ENCODE measurements around the gene NFATC4. TPM values are rescaled to one million over a fixed set of nuclear protein-coding genes. Genes with fewer than 3 reads are reported as not detected.
"Not testable (repeated sequence)": the region's sequence is repeated elsewhere in the genome, so short reads cannot be mapped to it uniquely, and the experiment has no call there.

Gene NFATC4
- total RNA-seq, 1 donor from 2014 or later: 0.21 TPM

DNA sequence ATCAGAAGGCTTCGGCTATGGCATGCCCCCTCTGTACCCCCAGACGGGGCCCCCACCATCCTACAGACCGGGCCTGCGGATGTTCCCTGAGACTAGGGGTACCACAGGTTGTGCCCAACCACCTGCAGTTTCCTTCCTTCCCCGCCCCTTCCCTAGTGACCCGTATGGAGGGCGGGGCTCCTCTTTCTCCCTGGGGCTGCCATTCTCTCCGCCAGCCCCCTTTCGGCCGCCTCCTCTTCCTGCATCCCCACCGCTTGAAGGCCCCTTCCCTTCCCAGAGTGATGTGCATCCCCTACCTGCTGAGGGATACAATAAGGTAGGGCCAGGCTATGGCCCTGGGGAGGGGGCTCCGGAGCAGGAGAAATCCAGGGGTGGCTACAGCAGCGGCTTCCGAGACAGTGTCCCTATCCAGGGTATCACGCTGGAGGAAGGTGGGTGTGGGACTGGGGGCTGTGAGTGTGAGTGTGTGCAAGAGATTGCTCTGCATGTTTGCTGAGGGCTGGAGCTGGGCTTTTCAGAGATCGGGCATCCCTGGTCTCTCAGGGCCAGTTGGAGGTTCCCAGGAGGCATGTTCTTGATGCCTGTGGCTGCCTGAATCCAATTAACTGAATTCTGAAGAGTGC is 8.6 kb downstream of the NFATC4 start:
- Mint-ChIP-seq H3K27me3 (ENCODE audit: low read depth) (peaks cover under 1% of the 10 kb centered on the region), H3K36me3 (ENCODE audit: low read depth) (no peaks in the 10 kb centered on the region), H3K4me3 (ENCODE audit: low read depth) (no peak overlapping the region), H3K27ac (no peak overlapping the region), H3K4me1 (ENCODE audit: low read depth) (no peaks in the 10 kb centered on the region), H3K9me3 (no peaks in the 10 kb centered on the region)
- intact Hi-C loops (cut with micrococcal nuclease): no loop called here
- no peak for DNase-seq (ENCODE audit: low spot score)

DNA sequence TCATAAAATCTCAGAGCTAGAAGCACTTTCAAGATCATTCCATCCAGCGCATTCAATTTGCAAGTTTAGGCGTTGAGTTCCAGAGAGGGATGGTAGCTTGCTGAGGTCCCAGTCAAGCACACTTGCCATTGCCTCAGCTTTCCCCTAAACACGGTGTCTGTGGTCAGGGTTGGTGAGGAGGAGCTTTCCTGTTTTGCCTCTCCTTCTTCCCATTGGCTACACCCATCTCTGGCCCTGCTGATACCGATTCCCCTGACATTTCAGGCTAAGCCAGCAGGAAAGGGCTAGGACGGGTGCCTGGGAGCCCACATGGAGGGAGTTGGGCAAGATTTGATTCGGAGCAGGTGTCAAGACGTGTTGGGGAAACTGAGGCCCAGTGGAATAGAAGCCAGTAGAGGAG is 9.1 kb downstream of the NFATC4 start:
- Mint-ChIP-seq H3K36me3 (ENCODE audit: low read depth) (no peaks in the 10 kb centered on the region), H3K27ac (no peak overlapping the region), H3K4me1 (ENCODE audit: low read depth) (no peaks in the 10 kb centered on the region), H3K27me3 (ENCODE audit: low read depth) (no peaks in the 10 kb centered on the region), H3K9me3 (no peaks in the 10 kb centered on the region), H3K4me3 (ENCODE audit: low read depth) (no peak overlapping the region)
- intact Hi-C loops (cut with micrococcal nuclease): no loop called here
- no peak for DNase-seq (ENCODE audit: low spot score)

DNA sequence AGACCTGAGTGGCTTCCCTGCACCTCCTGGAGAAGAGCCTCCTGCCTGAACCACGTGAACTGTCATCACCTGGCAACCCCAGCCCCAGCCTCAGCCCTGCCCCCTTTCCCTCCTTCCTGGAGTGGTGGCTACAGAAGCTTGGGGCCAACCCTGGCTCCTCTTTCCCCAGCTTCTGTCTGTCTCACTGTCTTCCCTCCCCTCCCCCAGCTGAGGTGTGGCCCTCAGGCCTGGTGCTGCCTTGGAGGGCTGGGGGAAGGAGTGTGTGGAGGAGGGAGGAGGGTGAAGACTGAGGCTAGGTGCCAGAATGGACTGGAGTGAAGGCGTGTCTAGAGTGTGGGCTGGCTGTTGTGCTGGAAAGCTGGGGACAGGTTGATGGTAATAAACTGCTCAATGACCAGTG is 9.7 kb downstream of the NFATC4 start:
- no peaks in the 10 kb centered on the region for H3K4me1 Mint-ChIP-seq (ENCODE audit: low read depth)
- DNase-seq (ENCODE audit: low spot score): no peak
- no peaks in the 10 kb centered on the region for H3K27me3 Mint-ChIP-seq (ENCODE audit: low read depth)
- H3K9me3 Mint-ChIP-seq: no peaks in the 10 kb centered on the region
- H3K4me3 Mint-ChIP-seq (ENCODE audit: low read depth): no peak overlapping the region
- intact Hi-C loops (cut with micrococcal nuclease): no loop called here
- H3K36me3 Mint-ChIP-seq (ENCODE audit: low read depth): no peaks in the 10 kb centered on the region
- H3K27ac Mint-ChIP-seq: no peak overlapping the region

DNA sequence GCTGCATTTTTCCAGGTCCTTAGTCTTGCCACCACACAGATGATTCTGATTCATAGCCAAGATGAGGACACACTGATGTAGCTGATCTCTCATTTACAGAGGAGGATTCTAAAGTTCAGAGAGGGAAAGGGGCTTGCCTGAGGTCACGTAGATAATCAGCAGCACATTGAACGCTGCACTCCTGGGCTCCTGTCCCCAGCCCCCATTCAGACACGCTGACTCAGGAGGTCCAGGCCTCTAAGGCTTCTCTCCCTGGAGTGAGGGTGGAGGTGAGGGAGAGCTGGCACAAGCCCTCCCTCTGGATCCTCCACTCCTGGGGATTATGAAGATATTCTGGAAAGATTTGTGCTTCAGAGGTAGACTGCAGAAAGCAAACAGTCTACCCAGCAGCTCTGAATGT is 10.3 kb downstream of the NFATC4 start:
- intact Hi-C loops (cut with micrococcal nuclease): no loop called here
- no peak for DNase-seq (ENCODE audit: low spot score)
- Mint-ChIP-seq H3K27me3 (ENCODE audit: low read depth) (no peaks in the 10 kb centered on the region), H3K36me3 (ENCODE audit: low read depth) (no peaks in the 10 kb centered on the region), H3K9me3 (no peaks in the 10 kb centered on the region), H3K27ac (no peak overlapping the region), H3K4me1 (ENCODE audit: low read depth) (no peaks in the 10 kb centered on the region), H3K4me3 (ENCODE audit: low read depth) (no peak overlapping the region)

DNA sequence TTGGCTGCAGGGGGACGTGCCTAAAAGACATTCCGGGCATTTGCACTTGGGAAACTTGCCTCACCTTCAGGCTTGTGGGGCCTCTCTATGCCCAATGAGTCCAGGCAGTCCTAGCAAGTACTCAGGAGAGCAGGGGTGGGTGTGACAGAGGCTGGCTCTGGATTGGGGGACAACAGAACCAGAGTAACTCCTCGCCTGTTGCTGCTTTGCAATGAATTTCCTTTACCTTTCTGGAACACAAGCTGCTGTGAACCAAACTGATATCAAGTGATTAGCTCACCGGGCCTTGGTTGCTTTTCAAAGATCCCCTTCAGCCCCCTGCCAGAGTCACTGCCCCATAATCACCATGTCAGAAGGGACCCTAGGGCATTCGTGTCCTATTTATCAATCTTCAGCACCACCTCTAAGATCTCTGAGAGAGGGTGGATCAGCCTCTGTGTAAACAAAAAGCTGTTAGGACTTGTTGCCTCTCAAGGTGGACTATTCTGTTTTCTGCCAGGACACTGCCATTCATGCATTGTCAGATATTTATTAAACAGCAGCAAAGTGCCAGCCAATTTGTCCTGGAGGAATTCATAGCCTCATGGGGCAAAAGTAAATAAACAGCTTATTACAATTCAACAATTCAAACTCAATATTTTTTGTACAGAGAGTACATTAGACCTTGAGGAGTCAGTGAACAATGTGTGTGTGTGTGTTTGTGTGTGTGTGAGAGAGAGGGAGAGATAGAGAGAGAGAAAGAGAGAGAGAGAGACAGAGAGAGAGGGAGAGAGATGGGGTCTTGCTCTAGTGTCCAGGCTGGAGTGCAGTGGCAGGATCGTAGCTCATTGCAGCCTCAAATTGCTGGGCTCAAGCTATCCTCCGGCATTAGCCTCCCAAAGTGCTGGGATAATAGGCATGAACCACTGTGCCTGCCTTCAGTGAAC is 11.3 kb downstream of the NFATC4 start:
- H3K9me3 Mint-ChIP-seq: no peaks in the 10 kb centered on the region

DNA sequence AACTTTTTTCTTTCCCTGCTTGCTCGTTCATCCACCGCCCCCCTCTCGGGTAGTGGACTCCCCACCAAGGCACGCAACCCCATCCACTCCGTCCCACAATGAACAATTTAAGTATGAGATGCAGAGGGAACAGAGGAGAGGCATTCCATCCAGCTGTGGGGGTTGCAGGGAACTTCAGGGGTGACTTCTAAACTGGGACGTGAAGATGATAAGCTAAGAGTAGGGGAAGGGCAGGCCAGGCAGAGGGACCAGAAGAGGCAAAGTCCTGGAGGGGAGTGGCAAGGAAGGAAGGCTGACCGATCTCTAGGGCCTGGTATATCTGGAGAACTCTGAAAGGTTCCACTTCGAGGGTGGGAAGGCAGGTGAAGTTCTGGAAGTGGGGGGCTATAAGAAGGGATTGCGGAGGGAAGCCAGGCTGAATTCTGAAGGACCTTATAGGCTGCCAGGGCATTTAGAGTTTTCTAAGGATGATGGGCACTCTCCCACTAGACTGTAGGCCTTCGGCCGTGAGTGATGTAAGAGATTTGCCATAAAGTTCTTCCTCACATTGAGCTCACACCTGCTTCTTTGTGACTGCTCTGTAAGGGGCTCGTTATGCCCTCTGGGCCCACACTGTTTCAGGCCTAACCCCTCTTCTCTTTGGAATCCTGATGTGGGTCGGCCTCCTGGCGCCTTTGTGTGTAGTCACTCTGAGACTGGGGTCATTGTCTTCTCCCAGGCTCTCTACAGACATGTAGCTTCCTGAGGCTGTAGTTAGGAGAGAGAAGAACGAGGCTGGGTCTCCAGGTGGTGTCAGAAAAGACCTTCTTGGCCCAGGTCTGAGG is 12.1 kb downstream of the NFATC4 start:
- Mint-ChIP-seq H3K27ac (no peak overlapping the region), H3K4me3 (ENCODE audit: low read depth) (no peak overlapping the region), H3K4me1 (ENCODE audit: low read depth) (no peaks in the 10 kb centered on the region), H3K9me3 (no peaks in the 10 kb centered on the region), H3K27me3 (ENCODE audit: low read depth) (peaks cover 3% of the 10 kb centered on the region), H3K36me3 (ENCODE audit: low read depth) (no peaks in the 10 kb centered on the region)
- no peak for DNase-seq (ENCODE audit: low spot score)
- intact Hi-C loops (cut with micrococcal nuclease): no loop called here

More for the DNA sequence above, 11.3 kb downstream of the NFATC4 start:
- intact Hi-C loops (cut with micrococcal nuclease): no loop called here
- H3K27me3 Mint-ChIP-seq (ENCODE audit: low read depth): peaks cover 3% of the 10 kb centered on the region
- DNase-seq (ENCODE audit: low spot score): no peak
- H3K4me3 Mint-ChIP-seq (ENCODE audit: low read depth): no peak overlapping the region
- H3K36me3 Mint-ChIP-seq (ENCODE audit: low read depth): no peaks in the 10 kb centered on the region
- no peak overlapping the region for H3K27ac Mint-ChIP-seq
- H3K4me1 Mint-ChIP-seq (ENCODE audit: low read depth): no peaks in the 10 kb centered on the region

DNA sequence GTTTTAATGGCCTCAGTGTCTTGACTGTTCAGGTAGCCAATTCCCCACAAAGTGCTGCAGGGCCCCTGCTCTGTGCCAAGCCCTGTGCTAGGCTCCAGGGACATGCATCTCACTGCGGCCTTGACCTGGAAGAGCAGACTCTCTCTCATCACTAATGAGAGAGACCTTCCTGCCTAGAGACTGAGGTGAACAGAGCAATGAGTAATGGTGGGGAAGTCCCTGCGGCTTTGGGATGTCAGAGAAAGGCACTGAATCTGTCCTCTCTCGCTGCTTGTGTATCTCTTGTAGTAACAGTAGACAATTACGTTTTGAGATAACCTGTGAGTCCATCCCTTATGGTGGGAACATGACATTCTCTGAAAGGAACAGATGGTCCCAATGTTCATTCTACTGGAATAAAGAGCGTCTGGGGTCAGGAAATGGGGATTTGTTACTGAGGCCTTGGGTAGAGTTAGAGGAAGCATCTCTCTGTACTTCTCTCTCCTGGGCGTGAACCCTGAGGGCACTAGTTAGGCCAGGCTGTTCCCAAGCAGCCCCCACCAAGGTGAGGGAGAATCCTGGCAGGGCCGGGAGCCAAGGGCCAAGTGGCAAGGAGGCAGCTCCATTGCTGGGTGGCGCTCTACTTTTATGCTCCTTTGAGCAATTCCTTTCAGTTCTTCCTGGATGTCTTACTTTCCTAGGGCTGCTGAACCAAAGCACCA is 13.5 kb downstream of the NFATC4 start:
- DNase-seq (ENCODE audit: low spot score): no peak

DNA sequence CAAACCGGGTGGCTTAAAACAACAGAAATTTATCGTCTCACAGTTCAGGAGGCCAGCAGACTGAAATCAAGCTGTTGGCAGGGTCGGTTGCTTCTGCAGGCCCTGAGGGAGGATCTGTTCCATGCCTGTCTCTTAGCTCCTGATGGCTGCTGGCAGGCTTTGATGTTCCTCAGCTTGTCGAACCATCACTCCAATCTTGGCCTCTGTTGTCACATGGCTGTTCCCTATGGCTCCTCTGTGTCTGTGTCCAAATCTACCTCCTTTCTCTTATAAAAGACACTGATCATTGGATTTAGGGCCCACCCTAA is 14.0 kb downstream of the NFATC4 start:
- Mint-ChIP-seq H3K9me3 (no peaks in the 10 kb centered on the region), H3K4me3 (ENCODE audit: low read depth) (no peak overlapping the region), H3K4me1 (ENCODE audit: low read depth) (no peaks in the 10 kb centered on the region), H3K27me3 (ENCODE audit: low read depth) (peaks cover 12% of the 10 kb centered on the region), H3K27ac (no peak overlapping the region), H3K36me3 (ENCODE audit: low read depth) (no peaks in the 10 kb centered on the region)
- no peak for DNase-seq (ENCODE audit: low spot score)
- intact Hi-C loops (cut with micrococcal nuclease): no loop called here

More for the DNA sequence above, 13.5 kb downstream of the NFATC4 start:
- peaks cover 7% of the 10 kb centered on the region for H3K27me3 Mint-ChIP-seq (ENCODE audit: low read depth)
- H3K9me3 Mint-ChIP-seq: no peaks in the 10 kb centered on the region
- H3K4me1 Mint-ChIP-seq (ENCODE audit: low read depth): no peaks in the 10 kb centered on the region
- intact Hi-C loops (cut with micrococcal nuclease): no loop called here
- no peak overlapping the region for H3K27ac Mint-ChIP-seq
- no peaks in the 10 kb centered on the region for H3K36me3 Mint-ChIP-seq (ENCODE audit: low read depth)
- H3K4me3 Mint-ChIP-seq (ENCODE audit: low read depth): no peak overlapping the region

DNA sequence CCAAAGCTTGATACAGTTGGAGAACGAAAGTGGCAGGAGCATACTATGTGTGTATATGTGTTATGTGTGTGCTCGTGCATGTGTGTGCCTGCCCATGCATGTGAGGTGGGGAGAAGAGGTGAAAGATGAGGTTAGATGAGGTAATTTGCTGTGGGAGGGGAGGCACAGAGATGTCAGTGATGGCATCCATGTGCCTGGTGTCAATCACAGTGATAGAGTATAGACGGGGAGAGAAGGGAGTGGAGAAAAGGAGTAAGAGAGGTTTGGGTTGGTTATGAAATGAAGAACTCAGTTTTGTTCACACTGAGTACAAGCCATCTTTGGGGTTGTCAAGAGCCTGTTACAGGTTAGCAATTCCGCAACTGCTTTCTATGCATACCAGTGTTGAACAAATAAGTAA is 16.2 kb downstream of the NFATC4 start:
- no peaks in the 10 kb centered on the region for H3K9me3 Mint-ChIP-seq
- intact Hi-C loops (cut with micrococcal nuclease): no loop called here
- DNase-seq (ENCODE audit: low spot score): no peak
- no peak overlapping the region for H3K27ac Mint-ChIP-seq
- H3K36me3 Mint-ChIP-seq (ENCODE audit: low read depth): no peaks in the 10 kb centered on the region
- H3K27me3 Mint-ChIP-seq (ENCODE audit: low read depth): peaks cover 27% of the 10 kb centered on the region
- no peaks in the 10 kb centered on the region for H3K4me1 Mint-ChIP-seq (ENCODE audit: low read depth)
- H3K4me3 Mint-ChIP-seq (ENCODE audit: low read depth): no peak overlapping the region

DNA sequence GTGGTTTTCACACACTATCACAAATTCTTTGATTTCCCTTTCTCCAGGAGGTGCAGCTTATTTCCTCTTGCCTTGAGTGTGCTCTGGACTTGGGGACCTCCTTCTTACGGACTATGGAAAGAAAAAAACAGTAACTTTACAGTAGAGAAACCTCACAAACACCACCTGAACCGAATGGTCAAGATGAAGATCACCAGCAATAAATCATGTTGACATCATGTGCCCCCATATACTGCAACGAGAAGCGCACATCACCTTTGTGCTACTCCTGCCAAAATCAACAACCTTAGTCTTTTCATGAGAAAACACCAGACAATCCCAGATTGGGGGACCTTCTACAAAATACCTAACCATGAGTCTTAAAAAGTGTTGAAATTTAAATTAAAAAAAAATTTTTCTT is 17.5 kb downstream of the NFATC4 start:
- H3K27ac Mint-ChIP-seq: no peak overlapping the region
- no peak for DNase-seq (ENCODE audit: low spot score)
- H3K4me1 Mint-ChIP-seq (ENCODE audit: low read depth): no peaks in the 10 kb centered on the region
- intact Hi-C loops (cut with micrococcal nuclease): no loop called here
- H3K4me3 Mint-ChIP-seq (ENCODE audit: low read depth): no peak overlapping the region
- peaks cover 30% of the 10 kb centered on the region for H3K27me3 Mint-ChIP-seq (ENCODE audit: low read depth)
- H3K9me3 Mint-ChIP-seq: no peaks in the 10 kb centered on the region
- H3K36me3 Mint-ChIP-seq (ENCODE audit: low read depth): no peaks in the 10 kb centered on the region

DNA sequence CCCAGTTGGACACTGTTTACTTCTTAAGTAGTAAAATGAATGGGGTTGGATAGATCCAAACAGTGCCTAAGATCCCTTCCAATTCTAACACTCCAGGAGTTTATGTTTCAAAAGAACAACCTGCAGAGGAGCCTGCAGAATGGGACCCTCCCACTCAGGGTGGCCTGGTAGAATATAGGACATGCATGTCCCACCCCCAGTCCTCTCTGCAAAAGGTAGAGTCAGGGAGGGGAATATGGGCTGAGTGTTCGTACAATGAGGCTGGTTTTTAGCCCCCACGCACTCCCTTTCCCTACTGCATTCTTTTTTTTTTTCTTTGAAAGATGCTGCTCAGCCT is 19.0 kb downstream of the NFATC4 start:
- intact Hi-C loops (cut with micrococcal nuclease): no loop called here

DNA sequence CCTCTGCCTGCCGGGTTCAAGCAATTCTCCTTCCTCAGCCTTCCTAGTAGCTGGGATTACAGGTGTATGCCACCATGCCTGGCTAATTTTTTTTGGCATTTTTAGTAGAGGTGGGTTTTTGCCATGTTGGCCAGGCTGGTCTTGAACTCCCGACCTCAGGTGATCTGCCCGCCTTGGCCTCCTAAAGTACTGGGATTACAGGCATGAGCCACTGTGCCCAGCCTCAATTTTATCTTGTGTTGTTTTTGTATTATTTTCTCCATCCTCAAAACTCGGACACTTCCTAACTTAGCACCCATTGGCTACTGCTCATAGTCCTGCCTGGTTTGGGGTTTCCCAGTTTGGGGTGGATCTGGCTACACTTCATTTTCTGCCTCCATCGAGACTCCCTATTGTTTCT is 19.6 kb downstream of the NFATC4 start:
- H3K4me3 Mint-ChIP-seq (ENCODE audit: low read depth); H3K9me3 Mint-ChIP-seq; H3K4me1 Mint-ChIP-seq (ENCODE audit: low read depth); H3K27ac Mint-ChIP-seq; DNase-seq (ENCODE audit: low spot score); H3K36me3 Mint-ChIP-seq (ENCODE audit: low read depth); intact Hi-C loops (cut with micrococcal nuclease): not testable (repeated sequence)
- peaks cover 33% of the 10 kb centered on the region for H3K27me3 Mint-ChIP-seq (ENCODE audit: low read depth)

More for the DNA sequence above, 19.0 kb downstream of the NFATC4 start:
- no peaks in the 10 kb centered on the region for H3K9me3 Mint-ChIP-seq
- H3K4me3 Mint-ChIP-seq (ENCODE audit: low read depth): no peak overlapping the region
- H3K4me1 Mint-ChIP-seq (ENCODE audit: low read depth): no peaks in the 10 kb centered on the region
- H3K27me3 Mint-ChIP-seq (ENCODE audit: low read depth): peaks cover 30% of the 10 kb centered on the region
- H3K27ac Mint-ChIP-seq: no peak overlapping the region
- DNase-seq (ENCODE audit: low spot score): no peak
- no peaks in the 10 kb centered on the region for H3K36me3 Mint-ChIP-seq (ENCODE audit: low read depth)

Data from activated T-helper 2 cell treated with anti-CD3 and anti-CD28 coated beads, Interferon-gamma antibody, Interleukin-2, Interleukin-4, amounts not matched to agents 10 μg/mL and 5 μg/mL and 100 μg/mL, durations not matched to agents 14 hours and 24 hours and 36 hours (primary cell).